OCI-LY3 (cell line): ENCODE results near the gene MBOAT7.

ENCODE experiments used
- EZH2phosphoT487 ChIP-seq: fragments of 200-600 bp; shearing (Covaris generic); IDR thresholded peaks from 2 replicates; pipeline ENCODE4 v1.6.1; 2018; ENCODE audit warnings: antibody characterized with exemption, mixed run types, low read depth
- TF ChIP-seq, protein P1 (sequence below): fragments of 200-600, 300-600 bp; sonication (generic); IDR thresholded peaks from 2 replicates; pipeline ENCODE4 v1.5.1; 2014; ENCODE audit warnings: antibody characterized with exemption, low read length, low read depth

- TF ChIP-seq, protein P1, sequence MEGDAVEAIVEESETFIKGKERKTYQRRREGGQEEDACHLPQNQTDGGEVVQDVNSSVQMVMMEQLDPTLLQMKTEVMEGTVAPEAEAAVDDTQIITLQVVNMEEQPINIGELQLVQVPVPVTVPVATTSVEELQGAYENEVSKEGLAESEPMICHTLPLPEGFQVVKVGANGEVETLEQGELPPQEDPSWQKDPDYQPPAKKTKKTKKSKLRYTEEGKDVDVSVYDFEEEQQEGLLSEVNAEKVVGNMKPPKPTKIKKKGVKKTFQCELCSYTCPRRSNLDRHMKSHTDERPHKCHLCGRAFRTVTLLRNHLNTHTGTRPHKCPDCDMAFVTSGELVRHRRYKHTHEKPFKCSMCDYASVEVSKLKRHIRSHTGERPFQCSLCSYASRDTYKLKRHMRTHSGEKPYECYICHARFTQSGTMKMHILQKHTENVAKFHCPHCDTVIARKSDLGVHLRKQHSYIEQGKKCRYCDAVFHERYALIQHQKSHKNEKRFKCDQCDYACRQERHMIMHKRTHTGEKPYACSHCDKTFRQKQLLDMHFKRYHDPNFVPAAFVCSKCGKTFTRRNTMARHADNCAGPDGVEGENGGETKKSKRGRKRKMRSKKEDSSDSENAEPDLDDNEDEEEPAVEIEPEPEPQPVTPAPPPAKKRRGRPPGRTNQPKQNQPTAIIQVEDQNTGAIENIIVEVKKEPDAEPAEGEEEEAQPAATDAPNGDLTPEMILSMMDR = no peak
- no peak for TF ChIP-seq EZH2phosphoT487
Measured at GRCh38 chr19:54160854-54161253, 28.5 kb downstream of the MBOAT7 start.
